Lower leg skin (tissue), 4 donors: Measurements from ENCODE around the gene XPR1. TPM values are rescaled to one million over a fixed set of nuclear protein-coding genes. Genes with fewer than 3 reads are reported as not detected.

Source experiments
- DNase-seq, 2 donors: peaks; one replicate each; pipeline ENCODE4 v3.0.0-alpha.2; 2019; ENCODE audit warnings: low spot score in 2 of 2
- H3K4me3 ChIP-seq: fragments of 200-600 bp; sonication (generic); 2 replicates; pipeline ENCODE4 v1.5.1; 2017; ENCODE audit warnings: mild to moderate bottlenecking, low read depth; ENCODE audit not compliant: poor library complexity, severe bottlenecking
- POLR2A ChIP-seq, 2 donors: fragments of 450-650 bp; IDR thresholded peaks; one replicate each; pipeline ENCODE4 v1.6.1; 2016 to 2017; ENCODE audit warnings: antibody characterized with exemption in 2 of 2, mild to moderate bottlenecking in 1 of 2, moderate library complexity in 1 of 2
- WGBS, 2 donors: methylation state at CpG; one replicate each; pipeline ENCODE4 v1.1.5; 2018; 5-methylcytosine and 5-hydroxymethylcytosine counted together
- intact Hi-C: fragments of 100-400 bp; cut with DNase I; formaldehyde crosslinking; loops from one replicate; pipeline ENCODE4 v1.15.0; 2023; ENCODE audit warnings: low total_unique reads
- total RNA-seq, 4 donors: library from RNA; depleted of rRNA; stranded (reverse); fragments of >200 nt; gene quantifications; one replicate each; pipeline ENCODE4 v1.1.0, GENCODE V29; 2016
- TF ChIP-seq, protein P1 (sequence below), 3 donors: fragments of 450-650 bp; IDR thresholded peaks; one replicate each; pipeline ENCODE4 v1.5.1; 2016; ENCODE audit warnings: antibody characterized with exemption in 3 of 3, mild to moderate bottlenecking in 3 of 3, moderate library complexity in 2 of 3

XPR1 gene
- total RNA-seq, 4 donors from 2014 or later, result 10.1 to 25.4 (median 14.1) TPM

DNA sequence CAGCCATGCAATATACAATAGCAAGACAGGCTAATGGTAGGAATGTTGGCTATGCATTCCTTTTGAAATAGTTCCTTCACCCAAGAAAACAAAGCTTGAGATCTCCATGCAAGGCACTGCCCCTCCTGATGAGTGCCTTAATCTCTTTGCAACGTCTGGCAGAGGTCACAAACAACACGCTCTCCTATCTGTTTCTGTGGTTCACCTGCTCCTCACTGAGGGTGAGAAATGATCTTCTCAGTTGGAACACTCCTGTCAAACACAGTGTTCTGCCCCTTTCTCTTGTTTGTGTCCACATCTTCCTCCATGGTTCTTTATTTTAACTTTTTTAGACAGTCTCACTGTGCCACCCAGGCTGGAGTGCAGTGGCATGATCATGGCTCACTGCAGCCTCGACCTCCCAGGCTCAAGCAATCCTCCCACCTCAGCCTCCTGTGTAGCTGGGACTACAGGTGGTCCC lies 21.2 kb upstream of the XPR1 start:
- intact Hi-C loops, result no loop called here
- no peak overlapping the region for H3K4me3 ChIP-seq
- no peak for DNase-seq
- 79 to 86% methylated on average over 3 of the region's 3 CpGs for WGBS, 2 donors
- no peak for TF ChIP-seq POLR2A (IDR thresholded peaks at IDR 0.05)
- TF ChIP-seq, protein P1, sequence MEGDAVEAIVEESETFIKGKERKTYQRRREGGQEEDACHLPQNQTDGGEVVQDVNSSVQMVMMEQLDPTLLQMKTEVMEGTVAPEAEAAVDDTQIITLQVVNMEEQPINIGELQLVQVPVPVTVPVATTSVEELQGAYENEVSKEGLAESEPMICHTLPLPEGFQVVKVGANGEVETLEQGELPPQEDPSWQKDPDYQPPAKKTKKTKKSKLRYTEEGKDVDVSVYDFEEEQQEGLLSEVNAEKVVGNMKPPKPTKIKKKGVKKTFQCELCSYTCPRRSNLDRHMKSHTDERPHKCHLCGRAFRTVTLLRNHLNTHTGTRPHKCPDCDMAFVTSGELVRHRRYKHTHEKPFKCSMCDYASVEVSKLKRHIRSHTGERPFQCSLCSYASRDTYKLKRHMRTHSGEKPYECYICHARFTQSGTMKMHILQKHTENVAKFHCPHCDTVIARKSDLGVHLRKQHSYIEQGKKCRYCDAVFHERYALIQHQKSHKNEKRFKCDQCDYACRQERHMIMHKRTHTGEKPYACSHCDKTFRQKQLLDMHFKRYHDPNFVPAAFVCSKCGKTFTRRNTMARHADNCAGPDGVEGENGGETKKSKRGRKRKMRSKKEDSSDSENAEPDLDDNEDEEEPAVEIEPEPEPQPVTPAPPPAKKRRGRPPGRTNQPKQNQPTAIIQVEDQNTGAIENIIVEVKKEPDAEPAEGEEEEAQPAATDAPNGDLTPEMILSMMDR (IDR thresholded peaks at IDR 0.05), result no peak

DNA sequence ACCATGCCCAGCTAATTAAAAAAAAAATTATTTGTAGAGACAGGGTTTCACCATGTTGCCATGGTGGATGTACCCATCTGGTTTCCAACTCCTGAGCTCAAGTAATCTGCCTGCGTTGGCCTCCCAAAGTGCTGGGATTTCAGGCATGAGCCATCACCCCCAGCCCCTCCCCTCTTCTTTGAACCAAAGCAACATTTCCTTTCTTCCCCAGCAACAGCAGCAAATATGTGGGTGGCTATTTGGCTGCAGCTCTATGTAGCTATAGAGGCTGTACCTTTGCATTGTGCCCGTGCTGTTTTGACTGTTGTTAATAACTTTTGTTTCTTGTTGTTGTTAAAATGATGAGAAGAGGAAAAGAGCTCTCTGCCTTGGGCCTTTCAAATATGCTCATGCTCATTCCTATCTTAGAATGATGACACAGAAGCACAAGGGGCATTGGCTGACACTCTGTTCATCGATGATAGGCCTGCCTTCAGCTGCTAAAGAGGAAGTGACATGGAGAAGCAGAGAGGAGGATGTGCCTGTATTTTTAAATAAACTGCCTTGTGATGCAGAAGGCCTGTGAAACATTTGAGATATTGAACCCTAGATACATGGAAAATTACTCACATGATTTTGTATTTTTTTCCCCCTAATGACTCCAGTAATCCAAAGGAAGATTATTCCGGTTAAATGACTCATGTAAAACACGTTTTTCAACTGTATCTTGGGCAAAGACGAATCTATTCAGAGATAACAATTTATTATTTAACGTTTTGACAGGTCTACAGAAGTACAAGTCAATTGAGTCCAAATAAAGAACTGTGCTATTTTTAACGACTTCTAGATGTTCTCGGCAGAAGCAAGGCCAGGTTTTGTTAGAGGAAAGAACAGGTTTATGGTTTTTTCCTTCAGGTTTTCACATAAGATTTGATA lies 20.5 kb upstream of the XPR1 start:
- no peak for TF ChIP-seq POLR2A (IDR thresholded peaks at IDR 0.05)
- TF ChIP-seq, protein P1 (IDR thresholded peaks at IDR 0.05), result no peak
- intact Hi-C loops, result no loop called here
- DNase-seq, result no peak

DNA sequence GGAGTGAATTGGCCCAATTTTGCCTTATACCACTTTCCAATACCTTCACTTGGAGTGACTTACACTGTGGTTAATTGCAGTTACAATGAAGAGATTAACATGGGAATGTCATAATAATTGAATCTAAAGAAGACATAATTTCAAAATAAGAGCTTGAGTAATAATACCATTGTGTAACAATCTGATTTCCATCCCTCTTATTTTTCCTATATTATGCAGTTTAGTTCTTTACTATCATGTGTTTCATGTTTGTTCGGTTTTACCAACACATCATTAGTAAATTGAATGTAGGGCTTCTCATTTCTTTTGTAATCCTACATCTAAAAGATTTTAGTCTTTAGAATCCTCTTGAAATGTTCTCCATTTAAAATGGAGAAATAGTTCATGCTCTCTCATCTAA lies 19.2 kb upstream of the XPR1 start:
- DNase-seq, result no peak
- no peak overlapping the region for H3K4me3 ChIP-seq
- WGBS, 2 donors, result 78 to 83% methylated on average over 1 of the region's 1 CpG
- intact Hi-C loops, result no loop called here
- TF ChIP-seq POLR2A (IDR thresholded peaks at IDR 0.05), result no peak
- TF ChIP-seq, protein P1 (IDR thresholded peaks at IDR 0.05), result no peak

More for the DNA sequence above, 20.5 kb upstream of the XPR1 start:
- no peak overlapping the region for H3K4me3 ChIP-seq
- 34 to 35% methylated on average over 9 of the region's 9 CpGs for WGBS, 2 donors

DNA sequence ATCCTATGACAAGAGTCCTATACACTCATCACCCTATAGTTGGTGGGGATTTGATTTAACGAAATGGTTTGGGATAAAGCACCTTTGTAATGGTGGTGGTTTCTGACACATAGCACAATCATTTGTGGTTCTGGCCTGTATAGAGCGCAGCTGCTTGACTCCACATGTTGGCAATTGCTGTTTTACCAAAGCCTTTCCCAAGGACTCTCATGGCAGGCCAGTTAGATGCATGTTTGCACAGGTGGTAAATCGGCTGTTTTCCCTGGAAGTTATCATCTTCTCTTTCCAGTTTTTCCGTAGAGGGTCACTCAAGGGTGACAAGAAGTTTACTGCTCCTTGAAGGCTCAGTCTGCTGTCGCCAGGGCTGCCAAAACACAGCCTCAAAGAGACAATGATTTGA lies 17.1 kb upstream of the XPR1 start:
- no peak overlapping the region for H3K4me3 ChIP-seq
- TF ChIP-seq, protein P1 (IDR thresholded peaks at IDR 0.05), result no peak
- no peak for DNase-seq
- intact Hi-C loops, result no loop called here
- 48 to 51% methylated on average over 5 of the region's 5 CpGs for WGBS, 2 donors

DNA sequence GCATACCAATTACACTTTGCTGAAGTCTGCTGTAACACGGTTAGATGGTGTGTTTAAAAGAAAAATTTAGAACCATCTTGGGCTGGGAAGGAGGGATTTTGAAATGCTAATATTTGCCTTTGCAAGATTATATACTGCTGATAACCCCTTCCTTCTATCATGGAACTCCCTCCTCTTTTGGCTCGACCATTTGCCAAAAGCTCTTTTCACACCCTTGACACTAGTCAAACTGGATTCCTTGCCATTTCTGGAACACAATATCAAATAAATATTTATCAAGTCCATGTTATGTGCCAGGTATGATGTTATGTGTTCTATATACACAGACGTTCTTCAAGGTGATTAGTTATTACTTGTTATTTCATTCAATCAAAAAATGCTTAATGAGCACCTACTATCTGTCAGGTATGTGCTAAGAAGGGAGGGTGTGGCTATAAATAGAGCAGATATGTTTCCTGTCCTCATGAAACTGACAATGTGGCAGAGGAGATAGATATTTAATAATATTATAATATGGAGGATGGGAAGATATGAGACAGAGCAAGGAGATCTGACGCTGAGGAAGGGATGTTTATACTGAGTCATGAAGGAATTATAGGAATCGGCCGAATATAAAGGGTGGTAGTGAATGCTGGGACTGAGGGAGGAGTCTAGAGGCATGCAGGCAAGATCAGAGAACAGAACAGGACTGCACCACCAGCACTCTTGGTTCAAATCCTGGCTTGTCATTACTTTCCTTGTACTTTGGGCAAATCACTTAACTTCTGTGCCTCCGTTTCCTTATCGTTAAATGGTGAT lies 16.1 kb upstream of the XPR1 start:
- H3K4me3 ChIP-seq, result no peak overlapping the region
- intact Hi-C loops, result no loop called here
- WGBS, 2 donors, result 56 to 59% methylated on average over 8 of the region's 8 CpGs
- TF ChIP-seq, protein P1 (IDR thresholded peaks at IDR 0.05), result no peak
- no peak for TF ChIP-seq POLR2A (IDR thresholded peaks at IDR 0.05)
- DNase-seq, result no peak
